ENCODE data around the gene NUP54.

- TF ChIP-seq CTCF (IDR thresholded peaks at IDR 0.05; ENCODE audit: borderline replicate concordance, extremely low read depth, low read length, poor library complexity, severe bottlenecking): no peak
- TF ChIP-seq EZH2 (IDR thresholded peaks at IDR 0.05; ENCODE audit: borderline replicate concordance, low read depth, low read length, severe bottlenecking): no peak
These were observed 40.4 kb upstream of the NUP54 start for GRCh38 chr4:76188557-76188956.

Data from DND-41 (cell line).